Loucy (cell line): ENCODE measurements around the gene TEX28.

ENCODE experiments used
- H2AFZ ChIP-seq: fragments of 200-600 bp; sonication (generic); 2 replicates; pipeline ENCODE4 v1.6.0; 2016; ENCODE audit warnings: antibody characterized with exemption, mild to moderate bottlenecking, low read length, moderate library complexity
- H3F3A ChIP-seq: fragments of 200-600 bp; 2 replicates; pipeline ENCODE4 v1.6.0; 2016; ENCODE audit warnings: antibody characterized with exemption, low read depth, mild to moderate bottlenecking
- H3K27me3 ChIP-seq: fragments of 200-600 bp; sonication (generic); 2 replicates; pipeline ENCODE4 v1.6.1; 2014; ENCODE audit warnings: low read length, mild to moderate bottlenecking; ENCODE audit not compliant: insufficient read depth, poor library complexity, severe bottlenecking
- H3K36me3 ChIP-seq: fragments of 200-600 bp; sonication (generic); 2 replicates; pipeline ENCODE4 v1.6.1; 2016; ENCODE audit warnings: low read length; ENCODE audit not compliant: insufficient read depth
- H3K4me1 ChIP-seq: fragments of 200-600 bp; sonication (generic); 2 replicates; pipeline ENCODE4 v1.5.1; 2014; ENCODE audit warnings: low read length, mild to moderate bottlenecking; ENCODE audit not compliant: insufficient read depth, poor library complexity, severe bottlenecking
- H3K4me2 ChIP-seq: fragments of 200-600 bp; sonication (generic); 2 replicates; pipeline ENCODE4 v1.6.0; 2014; ENCODE audit warnings: antibody characterized with exemption, low read length, low read depth, mild to moderate bottlenecking; ENCODE audit not compliant: poor library complexity, severe bottlenecking
- H3K4me3 ChIP-seq: fragments of 200-600 bp; sonication (generic); 2 replicates; pipeline ENCODE4 v1.5.1; 2014; ENCODE audit warnings: low read length, mild to moderate bottlenecking, mixed read lengths; ENCODE audit not compliant: poor library complexity, severe bottlenecking
- H3K79me2 ChIP-seq: fragments of 200-600 bp; sonication (generic); 2 replicates; pipeline ENCODE4 v1.6.1; 2014; ENCODE audit warnings: low read length; ENCODE audit not compliant: insufficient read depth
- H3K9ac ChIP-seq: fragments of 200-600 bp; sonication (generic); 2 replicates; pipeline ENCODE4 v1.6.0; 2014; ENCODE audit warnings: mild to moderate bottlenecking, low read depth, low read length, moderate library complexity; ENCODE audit not compliant: poor library complexity, severe bottlenecking
- H3K9me2 ChIP-seq: fragments of 200-600 bp; sonication (generic); replicated peaks from 2 replicates; pipeline ENCODE4 v1.6.1; 2016; ENCODE audit warnings: low read depth, low read length, mixed read lengths
- H3K9me3 ChIP-seq: fragments of 200-600 bp; sonication (generic); 2 replicates; pipeline ENCODE4 v1.6.1; 2014; ENCODE audit warnings: mild to moderate bottlenecking, antibody characterized with exemption, low read length, low read depth; ENCODE audit not compliant: insufficient read depth
- H4K20me1 ChIP-seq: fragments of 200-600 bp; sonication (generic); 2 replicates; pipeline ENCODE4 v1.6.0; 2014; ENCODE audit warnings: antibody characterized with exemption, low read length, mild to moderate bottlenecking; ENCODE audit not compliant: insufficient read depth, poor library complexity, severe bottlenecking
- EZH2phosphoT487 ChIP-seq: fragments of 200-600 bp; IDR thresholded peaks from 2 replicates; pipeline ENCODE4 v1.6.1; 2018; ENCODE audit warnings: antibody characterized with exemption, mild to moderate bottlenecking, moderate library complexity, borderline replicate concordance
- TF ChIP-seq, protein P1 (sequence below): fragments of 200-600 bp; sonication (generic); conservative IDR thresholded peaks from 2 replicates; pipeline ENCODE4 v1.5.1; 2014; ENCODE audit warnings: mild to moderate bottlenecking, antibody characterized with exemption, low read length

TEX28 gene

DNA sequence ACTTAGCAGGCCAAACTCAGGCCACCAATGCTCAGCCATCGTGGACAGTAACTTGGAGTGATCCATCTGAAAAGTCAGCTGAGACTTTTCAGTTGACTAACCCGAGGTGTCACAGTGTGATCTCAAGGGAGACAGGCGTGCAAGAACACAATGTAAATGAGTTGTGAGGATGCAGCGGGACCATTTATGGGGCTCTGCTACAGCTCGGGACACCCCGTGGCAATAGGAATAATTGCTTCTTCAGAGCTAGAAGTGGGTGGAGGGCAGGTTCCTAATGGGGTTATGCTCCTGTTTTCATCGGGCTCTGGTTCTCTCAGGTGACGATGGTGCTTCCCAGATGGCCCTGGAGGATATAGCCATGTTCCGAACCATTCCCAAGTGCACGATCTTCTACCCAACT, 28.0 kb upstream of the TEX28 start:
- Histone ChIP-seq H3F3A (no peaks in the 10 kb centered on the region), H4K20me1 (no peaks in the 10 kb centered on the region), H3K9me3 (no peaks in the 10 kb centered on the region), H3K79me2 (no peaks in the 10 kb centered on the region), H3K36me3 (no peaks in the 10 kb centered on the region), H2AFZ (no peak overlapping the region), H3K4me1 (peaks cover 15% of the 10 kb centered on the region), H3K4me3 (no peak overlapping the region), H3K27me3 (no peaks in the 10 kb centered on the region), H3K9me2 (no peaks in the 10 kb centered on the region), H3K9ac (no peak overlapping the region), H3K4me2 (no peak overlapping the region)
- TF ChIP-seq, protein P1, sequence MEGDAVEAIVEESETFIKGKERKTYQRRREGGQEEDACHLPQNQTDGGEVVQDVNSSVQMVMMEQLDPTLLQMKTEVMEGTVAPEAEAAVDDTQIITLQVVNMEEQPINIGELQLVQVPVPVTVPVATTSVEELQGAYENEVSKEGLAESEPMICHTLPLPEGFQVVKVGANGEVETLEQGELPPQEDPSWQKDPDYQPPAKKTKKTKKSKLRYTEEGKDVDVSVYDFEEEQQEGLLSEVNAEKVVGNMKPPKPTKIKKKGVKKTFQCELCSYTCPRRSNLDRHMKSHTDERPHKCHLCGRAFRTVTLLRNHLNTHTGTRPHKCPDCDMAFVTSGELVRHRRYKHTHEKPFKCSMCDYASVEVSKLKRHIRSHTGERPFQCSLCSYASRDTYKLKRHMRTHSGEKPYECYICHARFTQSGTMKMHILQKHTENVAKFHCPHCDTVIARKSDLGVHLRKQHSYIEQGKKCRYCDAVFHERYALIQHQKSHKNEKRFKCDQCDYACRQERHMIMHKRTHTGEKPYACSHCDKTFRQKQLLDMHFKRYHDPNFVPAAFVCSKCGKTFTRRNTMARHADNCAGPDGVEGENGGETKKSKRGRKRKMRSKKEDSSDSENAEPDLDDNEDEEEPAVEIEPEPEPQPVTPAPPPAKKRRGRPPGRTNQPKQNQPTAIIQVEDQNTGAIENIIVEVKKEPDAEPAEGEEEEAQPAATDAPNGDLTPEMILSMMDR = no peak
- TF ChIP-seq EZH2phosphoT487 = no peak

DNA sequence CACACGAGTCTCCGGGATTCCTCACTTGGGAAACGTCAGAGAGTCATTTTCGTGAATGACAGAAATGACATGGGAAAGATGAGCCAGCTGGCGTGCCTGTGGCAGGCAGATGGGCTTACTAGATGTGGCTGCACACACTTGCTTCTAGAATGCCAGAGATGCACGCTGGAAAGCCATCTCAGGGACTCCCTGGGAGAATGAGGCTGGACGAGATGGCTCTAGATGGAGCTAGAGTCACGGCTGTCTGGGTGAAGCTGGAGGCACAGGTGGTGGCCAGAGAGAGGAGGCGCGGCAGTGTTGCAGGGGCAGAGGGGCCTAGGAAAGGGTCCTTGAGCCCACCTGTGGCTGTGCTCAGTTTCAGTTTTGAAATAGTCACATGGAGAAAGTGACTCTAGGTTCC, 26.7 kb upstream of the TEX28 start:
- Histone ChIP-seq H3F3A (no peaks in the 10 kb centered on the region), H2AFZ (no peak overlapping the region), H3K9ac (no peak overlapping the region), H3K4me1 (peaks cover 7% of the 10 kb centered on the region), H3K9me3 (no peaks in the 10 kb centered on the region), H3K4me2 (no peak overlapping the region), H3K79me2 (no peaks in the 10 kb centered on the region), H3K9me2 (no peaks in the 10 kb centered on the region), H3K36me3 (no peaks in the 10 kb centered on the region), H3K4me3 (no peak overlapping the region), H4K20me1 (no peaks in the 10 kb centered on the region), H3K27me3 (no peaks in the 10 kb centered on the region)
- TF ChIP-seq, protein P1 = no peak
- TF ChIP-seq EZH2phosphoT487 = no peak

DNA sequence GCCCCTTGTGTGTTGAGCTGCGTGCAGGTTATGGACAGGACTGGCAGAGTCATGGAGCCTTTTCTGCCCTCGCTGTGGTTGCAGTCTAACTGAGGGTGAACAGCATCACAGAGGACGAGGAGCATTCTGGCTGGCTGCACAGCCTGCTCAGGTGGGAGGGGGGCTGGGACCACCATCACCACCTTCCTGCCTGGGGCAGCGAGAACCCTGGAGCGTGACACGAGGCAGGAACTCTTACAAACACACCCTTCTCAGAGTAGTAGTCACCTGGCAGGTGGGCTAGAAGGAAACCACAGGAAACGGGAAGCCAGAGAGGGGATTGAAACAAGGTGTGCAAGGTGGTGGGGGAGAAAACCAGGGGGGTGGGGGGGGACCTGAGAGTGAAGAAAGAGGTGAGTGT, 26.2 kb upstream of the TEX28 start:
- Histone ChIP-seq H3K27me3 (no peaks in the 10 kb centered on the region), H3K9me2 (no peaks in the 10 kb centered on the region), H2AFZ (no peak overlapping the region), H3K9ac (no peak overlapping the region), H3K9me3 (no peaks in the 10 kb centered on the region), H3K4me3 (no peak overlapping the region), H4K20me1 (no peaks in the 10 kb centered on the region), H3F3A (no peaks in the 10 kb centered on the region), H3K36me3 (no peaks in the 10 kb centered on the region), H3K4me2 (no peak overlapping the region), H3K4me1 (peaks cover 3% of the 10 kb centered on the region), H3K79me2 (no peaks in the 10 kb centered on the region)
- TF ChIP-seq EZH2phosphoT487 = no peak
- TF ChIP-seq, protein P1 = no peak
